H9 (cell line): ENCODE measurements around the gene GJB5. TPM values are rescaled to one million over a fixed set of nuclear protein-coding genes. Genes with fewer than 3 reads are reported as not detected.

Experiments used
- DNase-seq: peaks from one replicate; pipeline ENCODE4 v3.0.0-alpha.2; 2017
- H2AFZ ChIP-seq: one replicate; pipeline ENCODE4 v1.6.1; 2013; ENCODE audit warnings: mild to moderate bottlenecking, low read length, control low read depth, moderate library complexity
- H2AK5ac ChIP-seq: 2 replicates; pipeline ENCODE4 v1.6.1; 2013; ENCODE audit warnings: low read length, control low read depth, mixed read lengths; ENCODE audit not compliant: insufficient read length
- H2BK120ac ChIP-seq: one replicate; pipeline ENCODE4 v1.6.1; 2013; ENCODE audit warnings: low read depth, mild to moderate bottlenecking, low read length, control low read depth, inconsistent platforms; ENCODE audit not compliant: poor library complexity, severe bottlenecking
- H2BK12ac ChIP-seq: 2 replicates; pipeline ENCODE4 v1.6.1; 2013; ENCODE audit warnings: low read length, control low read depth, mixed read lengths, low read depth; ENCODE audit not compliant: insufficient read length
- H2BK15ac ChIP-seq: 2 replicates; pipeline ENCODE4 v1.6.1; 2013; ENCODE audit warnings: low read depth, low read length, control low read depth
- H2BK20ac ChIP-seq: one replicate; pipeline ENCODE4 v1.6.1; 2013; ENCODE audit warnings: low read depth, mild to moderate bottlenecking, low read length, control low read depth, inconsistent platforms; ENCODE audit not compliant: poor library complexity, severe bottlenecking
- H2BK5ac ChIP-seq: 2 replicates; pipeline ENCODE4 v1.6.1; 2013; ENCODE audit warnings: low read length, control low read depth, mixed read lengths; ENCODE audit not compliant: insufficient read length
- H3K14ac ChIP-seq: 2 replicates; pipeline ENCODE4 v1.6.1; 2013; ENCODE audit warnings: low read length, control low read depth; ENCODE audit not compliant: insufficient read depth
- H3K18ac ChIP-seq: 2 replicates; pipeline ENCODE4 v1.6.1; 2013; ENCODE audit warnings: low read depth, mild to moderate bottlenecking, mixed read lengths, low read length, control low read depth; ENCODE audit not compliant: insufficient read length
- H3K23ac ChIP-seq: 2 replicates; pipeline ENCODE4 v1.6.1; 2013; ENCODE audit warnings: low read length, control low read depth, mixed read lengths, low read depth; ENCODE audit not compliant: insufficient read length
- H3K23me2 ChIP-seq: 2 replicates; pipeline ENCODE4 v1.6.1; 2013; ENCODE audit warnings: low read depth, mild to moderate bottlenecking, mixed read lengths, low read length, control low read depth; ENCODE audit not compliant: insufficient read length, poor library complexity, severe bottlenecking
- H3K27ac ChIP-seq: 2 replicates; pipeline ENCODE4 v1.5.1; 2013; ENCODE audit warnings: low read length, control low read depth, mixed read lengths, low read depth; ENCODE audit not compliant: insufficient read length
- H3K27me3 ChIP-seq: 2 replicates; pipeline ENCODE4 v1.6.1; 2013; ENCODE audit warnings: low read length, control low read depth, inconsistent platforms; ENCODE audit not compliant: insufficient read depth
- H3K4ac ChIP-seq: 2 replicates; pipeline ENCODE4 v1.6.1; 2013; ENCODE audit warnings: low read depth, mild to moderate bottlenecking, control low read depth, inconsistent platforms, low read length, moderate library complexity
- H3K4me1 ChIP-seq: 2 replicates; pipeline ENCODE4 v1.6.1; 2013; ENCODE audit warnings: low read length, control low read depth, inconsistent platforms; ENCODE audit not compliant: insufficient read depth
- H3K4me2 ChIP-seq: 2 replicates; pipeline ENCODE4 v1.6.1; 2013; ENCODE audit warnings: low read length, control low read depth, mixed read lengths; ENCODE audit not compliant: insufficient read length, insufficient read depth
- H3K56ac ChIP-seq: 2 replicates; pipeline ENCODE4 v1.6.1; 2013; ENCODE audit warnings: low read depth, mild to moderate bottlenecking, mixed read lengths, low read length, control low read depth; ENCODE audit not compliant: insufficient read length
- H3K79me1 ChIP-seq: 2 replicates; pipeline ENCODE4 v1.6.1; 2013; ENCODE audit warnings: low read depth, mild to moderate bottlenecking, moderate library complexity, low read length, control low read depth, inconsistent platforms; ENCODE audit not compliant: insufficient read depth, poor library complexity, severe bottlenecking
- H3K79me2 ChIP-seq: 2 replicates; pipeline ENCODE4 v1.6.1; 2013; ENCODE audit warnings: low read length, control low read depth, inconsistent platforms; ENCODE audit not compliant: insufficient read depth
- H3K9ac ChIP-seq: 2 replicates; pipeline ENCODE4 v1.6.1; 2013; ENCODE audit warnings: low read length, control low read depth, mixed read lengths; ENCODE audit not compliant: insufficient read length; ENCODE audit errors: extremely low read depth
- H3K9me3 ChIP-seq: one replicate; pipeline ENCODE4 v1.6.1; 2013; ENCODE audit warnings: low read depth, low read length, inconsistent platforms; ENCODE audit not compliant: control insufficient read depth
- H3T11ph ChIP-seq: one replicate; pipeline ENCODE4 v1.6.1; 2013; ENCODE audit warnings: mild to moderate bottlenecking, low read length, control low read depth, inconsistent platforms
- H4K20me1 ChIP-seq: one replicate; pipeline ENCODE4 v1.6.1; 2013; ENCODE audit not compliant: control insufficient read depth, insufficient read length, insufficient read depth
- H4K5ac ChIP-seq: 2 replicates; pipeline ENCODE4 v1.6.1; 2013; ENCODE audit warnings: low read depth, mild to moderate bottlenecking, mixed read lengths, low read length, control low read depth; ENCODE audit not compliant: insufficient read length
- H4K8ac ChIP-seq: replicated peaks from 2 replicates; pipeline ENCODE4 v1.6.1; 2013; ENCODE audit warnings: low read length, control low read depth, mixed read lengths, low read depth; ENCODE audit not compliant: insufficient read length
- H4K91ac ChIP-seq: 2 replicates; pipeline ENCODE4 v1.6.1; 2013; ENCODE audit warnings: low read depth, mild to moderate bottlenecking, moderate library complexity, mixed read lengths, low read length, control low read depth; ENCODE audit not compliant: insufficient read length
- H3K27ac Mint-ChIP-seq, 3 experiments: 2 replicates in 2 of 3; 3 replicates in 1 of 3; pipeline ENCODE4 v1.8.0; 2020 to 2021; ENCODE audit warnings: mixed read lengths in 3 of 3, mild to moderate bottlenecking in 1 of 3, moderate library complexity in 1 of 3
- H3K27me3 Mint-ChIP-seq: 2 replicates; pipeline ENCODE4 v1.8.0; 2021; ENCODE audit warnings: low read depth, mild to moderate bottlenecking, moderate library complexity, mixed read lengths
- H3K36me3 Mint-ChIP-seq, 3 experiments: 2 replicates in 2 of 3; 3 replicates in 1 of 3; pipeline ENCODE4 v1.8.0; 2020 to 2021; ENCODE audit warnings: low read depth in 3 of 3, mixed read lengths in 3 of 3; ENCODE audit not compliant: insufficient read depth in 1 of 3
- H3K4me1 Mint-ChIP-seq, 2 experiments: 2 replicates each; pipeline ENCODE4 v1.8.0; 2020; ENCODE audit warnings: mixed read lengths in 2 of 2
- H3K4me3 Mint-ChIP-seq, 2 experiments: 2 replicates in 1 of 2; 3 replicates in 1 of 2; pipeline ENCODE4 v1.8.0; 2020 to 2021; ENCODE audit warnings: mild to moderate bottlenecking in 2 of 2, mixed read lengths in 2 of 2, moderate library complexity in 1 of 2
- H3K9me3 Mint-ChIP-seq, 2 experiments: 2 replicates in 1 of 2; 3 replicates in 1 of 2; pipeline ENCODE4 v1.8.0; 2020; ENCODE audit warnings: mild to moderate bottlenecking in 2 of 2, mixed read lengths in 2 of 2, moderate library complexity in 1 of 2
- CTCF ChIP-seq: fragments of 200-600 bp; sonication (generic); conservative IDR thresholded peaks from 3 replicates; pipeline ENCODE4 v1.8.0; 2021; ENCODE audit warnings: antibody characterized with exemption, mild to moderate bottlenecking
- WGBS: extraction: QIAGEN DNeasy Blood & Tissue Kit; methylation state at CpG from one replicate; pipeline ENCODE4 v1.1.7; 2013; ENCODE audit warnings: missing lambda C conversion rate, low lambda C conversion rate, mixed read lengths; ENCODE audit not compliant: insufficient read length; ENCODE audit errors: extremely low coverage; 5-methylcytosine and 5-hydroxymethylcytosine counted together
- total RNA-seq: library from RNA; stranded (reverse); gene quantifications from 2 replicates; pipeline ENCODE4 v1.2.1, GENCODE V29; 2021

Gene GJB5
- total RNA-seq, 1 experiment from 2014 or later, result 0.22 TPM

- Histone ChIP-seq H3K4me2 (no peak overlapping the region), H4K91ac (no peak overlapping the region), H2BK5ac (no peak overlapping the region), H3K27me3 (no peaks in the 10 kb centered on the region; the same call in 1 of the 2 replicates), H3K4ac (no peak overlapping the region), H4K8ac (no peak overlapping the region), H3K14ac (no peak overlapping the region; the same call in 1 of the 2 replicates), H3K23ac (no peak overlapping the region), H3K79me1 (no peaks in the 10 kb centered on the region), H2AK5ac (no peak overlapping the region), H3K9me3 (no peaks in the 10 kb centered on the region), H3T11ph (no peak overlapping the region), H4K5ac (no peak overlapping the region), H3K18ac (no peak overlapping the region), H2BK12ac (no peak overlapping the region), H2AFZ (no peak overlapping the region), H3K27ac (no peak overlapping the region), H3K23me2 (no peaks in the 10 kb centered on the region), H2BK20ac (no peak overlapping the region), H3K79me2 (no peaks in the 10 kb centered on the region), H3K4me1 (0 out of 2 replicates have a peak, but pooled peaks cover 3% of the 10 kb centered on the region), H3K9ac (no peak overlapping the region), H3K56ac (no peak overlapping the region), H2BK120ac (no peak overlapping the region), H2BK15ac (no peak overlapping the region), H4K20me1 (no peaks in the 10 kb centered on the region)
- no peak for DNase-seq
- no peak overlapping the region; a peak in 1 of 7 replicates for H3K27ac Mint-ChIP-seq
- no peak overlapping the region for H3K4me3 Mint-ChIP-seq
- H3K4me1 Mint-ChIP-seq, result peaks cover 12 to 14% of the 10 kb centered on the region in 2 experiments
- H3K27me3 Mint-ChIP-seq, result peaks cover 41% of the 10 kb centered on the region
- no peak for TF ChIP-seq CTCF
- no CpG with 5 or more reads among the region's 6 CpGs for WGBS
- no peaks in the 10 kb centered on the region; a peak in 2 of 5 replicates for H3K9me3 Mint-ChIP-seq
- H3K36me3 Mint-ChIP-seq, result no peaks in the 10 kb centered on the region; a peak in 2 of 7 replicates
These were observed 36.1 kb downstream of the GJB5 start for GRCh38 chr1:34790985-34791384.
